Gastrocnemius medialis (tissue), 4 donors: ENCODE results near the gene JUP. TPM values are rescaled to one million over a fixed set of nuclear protein-coding genes. Genes with fewer than 3 reads are reported as not detected.

Experiments used
- ATAC-seq, 2 donors: fragments of 150-250 bp; one replicate each; pipeline ENCODE4 v1.9.1; 2016
- DNase-seq, 2 donors: peaks; one replicate each; pipeline ENCODE4 v3.0.0-alpha.2; 2019
- H3K27ac ChIP-seq, 4 donors: fragments of 200-600 bp; sonication (generic); 1 replicate in 1 of 4; 2 replicates in 3 of 4; pipeline ENCODE4 v1.5.1; 2016 to 2018; ENCODE audit warnings: mild to moderate bottlenecking in 2 of 4, moderate library complexity in 1 of 4
- H3K27me3 ChIP-seq, 3 donors: fragments of 200-600 bp; sonication (generic) in 2 of 3; 1 replicate in 1 of 3; 2 replicates in 2 of 3; pipeline versions ENCODE4 v1.5.1 to v1.6.0; 2016 to 2019; ENCODE audit warnings: mild to moderate bottlenecking in 1 of 3, moderate library complexity in 1 of 3
- H3K36me3 ChIP-seq, 2 donors: fragments of 200-600 bp; sonication (generic) in 1 of 2; one replicate each; pipeline ENCODE4 v1.5.1; 2017 to 2018
- H3K4me1 ChIP-seq, 2 donors: fragments of 200-600 bp; sonication (generic) in 1 of 2; one replicate each; pipeline ENCODE4 v1.5.1; 2016 to 2017; ENCODE audit warnings: mild to moderate bottlenecking in 2 of 2
- H3K4me3 ChIP-seq, 4 donors: fragments of 200-600 bp; sonication (generic) in 3 of 4; 1 replicate in 1 of 4; 2 replicates in 3 of 4; pipeline ENCODE4 v1.5.1; 2016 to 2019; ENCODE audit warnings: mild to moderate bottlenecking in 2 of 4
- H3K9me3 ChIP-seq, 3 donors: fragments of 200-600 bp; sonication (generic) in 2 of 3; 1 replicate in 1 of 3; 2 replicates in 2 of 3; pipeline ENCODE4 v1.5.1; 2016 to 2019
- CTCF ChIP-seq, 5 experiments: fragments of 450-650 bp in 3 of 5; fragments of 200-600 bp in 2 of 5; sonication (generic) in 2 of 5; IDR thresholded peaks in 4 of 5; conservative IDR thresholded peaks in 1 of 5; 1 replicate in 4 of 5; 2 replicates in 1 of 5; pipeline ENCODE4 v1.5.1; 2016 to 2019; ENCODE audit warnings: antibody characterized with exemption in 5 of 5, mild to moderate bottlenecking in 3 of 5, moderate library complexity in 3 of 5
- POLR2A ChIP-seq, 2 donors: fragments of 450-650 bp; IDR thresholded peaks; one replicate each; pipeline ENCODE4 v1.6.1; 2017; ENCODE audit warnings: antibody characterized with exemption in 2 of 2, mild to moderate bottlenecking in 2 of 2, moderate library complexity in 2 of 2
- in situ Hi-C, 4 donors: fragments of 200-750 bp; cut with MboI; loops; one replicate each; pipeline versions ENCODE4 v1.15.0 to v1.8.0; 2017; ENCODE audit warnings: low sequenced_read_pairs in 4 of 4
- intact Hi-C: fragments of 100-400 bp; cut with DNase I; formaldehyde crosslinking; loops from one replicate; pipeline ENCODE4 v1.15.1; 2023; ENCODE audit warnings: low total_unique reads
- total RNA-seq, 4 donors: library from RNA; depleted of rRNA; stranded (reverse); fragments of >200 nt; gene quantifications; one replicate each; pipeline versions ENCODE4 v1.1.0 to v1.2.3, GENCODE V29; 2016

JUP gene
- total RNA-seq, 4 donors from 2014 or later: 88.8 to 135 (median 113) TPM

GRCh38 chr17:41810659-41811548 is 24.4 kb upstream of the JUP start:
- Histone ChIP-seq H3K4me1 (peaks cover 4 to 8% of the 10 kb centered on the region in 2 donors), H3K36me3 (no peaks in the 10 kb centered on the region), H3K4me3 (peak overlapping the region; percentile 56 to 88 (median 72)), H3K9me3 (no peaks in the 10 kb centered on the region), H3K27ac (peak overlapping the region in 2 of 4 donors; percentile 58 to 59), H3K27me3 (no peaks in the 10 kb centered on the region)
- TF ChIP-seq POLR2A (IDR thresholded peaks at IDR 0.05) (no peak), CTCF (IDR thresholded peaks at IDR 0.05 in 4 of 5, conservative IDR thresholded peaks at IDR 0.05 in 1 of 5) (no peak)
- ATAC-seq: peak; percentile 3 to 15
- intact Hi-C loops: loop anchor here (2.0 kb wide), 2 partner anchors 34 to 54 kb away; partner anchors contain the start of gene KLHL11
- DNase-seq: no peak
- in situ Hi-C loops: no loop called here

- no peaks in the 10 kb centered on the region for H3K27me3 ChIP-seq
- no peak overlapping the region for H3K27ac ChIP-seq
- H3K4me3 ChIP-seq: no peak overlapping the region
- ATAC-seq (no peak), DNase-seq (no peak)
- peaks cover 0 to under 1% of the 10 kb centered on the region in 2 donors for H3K4me1 ChIP-seq
- no peaks in the 10 kb centered on the region for H3K9me3 ChIP-seq
- intact Hi-C loops (no loop called here), in situ Hi-C loops (no loop called here)
- no peak for TF ChIP-seq POLR2A (IDR thresholded peaks at IDR 0.05)
- no peak for TF ChIP-seq CTCF (IDR thresholded peaks at IDR 0.05 in 4 of 5, conservative IDR thresholded peaks at IDR 0.05 in 1 of 5)
- H3K36me3 ChIP-seq: no peaks in the 10 kb centered on the region
Measured at GRCh38 chr17:41806685-41807445, 20.4 kb upstream of the JUP start.

- intact Hi-C loops: no loop called here
- no peaks in the 10 kb centered on the region for H3K36me3 ChIP-seq
- peaks cover 5% of the 10 kb centered on the region in 2 donors for H3K4me1 ChIP-seq
- in situ Hi-C loops: loop anchor here (5.0 kb wide), 1 partner anchor 66 kb away; no protein-coding TSS in a partner anchor
- no peak overlapping the region for H3K27ac ChIP-seq
- H3K27me3 ChIP-seq: no peaks in the 10 kb centered on the region
- DNase-seq: no peak
- H3K4me3 ChIP-seq: no peak overlapping the region
- H3K9me3 ChIP-seq: no peaks in the 10 kb centered on the region
- TF ChIP-seq POLR2A (IDR thresholded peaks at IDR 0.05) (no peak), CTCF (IDR thresholded peaks at IDR 0.05 in 4 of 5, conservative IDR thresholded peaks at IDR 0.05 in 1 of 5) (no peak)
- ATAC-seq: no peak
Measured at GRCh38 chr17:41803049-41804020, 16.8 kb upstream of the JUP start.
